Mesenchymal stem cell (in vitro differentiated cells and primary cell): ENCODE data around the gene ABLIM2.

ENCODE experiments used
- DNase-seq: peaks from one replicate; pipeline ENCODE4 v3.0.0-alpha.2; 2013
- H2AFZ ChIP-seq: one replicate; pipeline ENCODE4 v1.6.1; 2013; ENCODE audit warnings: low read depth, mild to moderate bottlenecking, control low read depth, inconsistent platforms, low read length, moderate library complexity
- H2AK5ac ChIP-seq: 2 replicates; pipeline ENCODE4 v1.6.1; 2013; ENCODE audit warnings: low read length, moderate library complexity, mild to moderate bottlenecking, inconsistent platforms; ENCODE audit not compliant: severe bottlenecking
- H2BK120ac ChIP-seq: one replicate; pipeline ENCODE4 v1.6.1; 2013; ENCODE audit warnings: low read depth, mild to moderate bottlenecking, inconsistent platforms, low read length, moderate library complexity
- H2BK12ac ChIP-seq, 2 experiments: one replicate each; pipeline ENCODE4 v1.6.1; 2013; ENCODE audit warnings: inconsistent platforms in 2 of 2, low read length in 2 of 2, mild to moderate bottlenecking in 2 of 2, moderate library complexity in 2 of 2, control low read depth in 1 of 2
- H2BK15ac ChIP-seq: one replicate; pipeline ENCODE4 v1.6.1; 2013; ENCODE audit warnings: mild to moderate bottlenecking, low read depth, inconsistent platforms; ENCODE audit not compliant: poor library complexity, severe bottlenecking
- H2BK5ac ChIP-seq: 2 replicates; pipeline ENCODE4 v1.6.1; 2013; ENCODE audit warnings: low read depth, mild to moderate bottlenecking, low read length, control low read depth, inconsistent platforms; ENCODE audit not compliant: poor library complexity, severe bottlenecking
- H3K14ac ChIP-seq, 2 experiments: one replicate each; pipeline ENCODE4 v1.6.1; 2013; ENCODE audit warnings: inconsistent platforms in 2 of 2, low read length in 2 of 2, control low read depth in 1 of 2, mild to moderate bottlenecking in 1 of 2, moderate library complexity in 1 of 2
- H3K18ac ChIP-seq, 2 experiments: one replicate each; pipeline ENCODE4 v1.6.1; 2013; ENCODE audit warnings: inconsistent platforms in 2 of 2, low read length in 2 of 2, control low read depth in 1 of 2, low read depth in 1 of 2, mild to moderate bottlenecking in 1 of 2
- H3K23ac ChIP-seq, 2 experiments: one replicate each; pipeline ENCODE4 v1.6.1; 2013; ENCODE audit warnings: inconsistent platforms in 2 of 2, low read length in 2 of 2, mild to moderate bottlenecking in 2 of 2, moderate library complexity in 2 of 2, control low read depth in 1 of 2
- H3K27ac ChIP-seq: 2 replicates; pipeline ENCODE4 v1.5.1; 2013; ENCODE audit warnings: mild to moderate bottlenecking, moderate library complexity, low read length, control low read depth, inconsistent platforms; ENCODE audit not compliant: poor library complexity, severe bottlenecking
- H3K27me3 ChIP-seq, 2 experiments: 2 replicates each; pipeline versions ENCODE4 v1.6.1 to v1.7.0; 2013; ENCODE audit warnings: low read length in 2 of 2, mild to moderate bottlenecking in 2 of 2, moderate library complexity in 2 of 2, control low read depth in 1 of 2, inconsistent platforms in 1 of 2; ENCODE audit not compliant: control insufficient read depth in 1 of 2, insufficient read depth in 1 of 2
- H3K36me3 ChIP-seq, 2 experiments: 2 replicates each; pipeline versions ENCODE4 v1.6.1 to v1.7.0; 2013; ENCODE audit warnings: low read length in 2 of 2, control low read depth in 1 of 2, inconsistent platforms in 1 of 2, low read depth in 1 of 2, mild to moderate bottlenecking in 1 of 2; ENCODE audit not compliant: insufficient read depth in 2 of 2, control insufficient read depth in 1 of 2
- H3K4ac ChIP-seq, 2 experiments: one replicate each; pipeline ENCODE4 v1.6.1; 2013; ENCODE audit warnings: inconsistent platforms in 2 of 2, low read length in 2 of 2, mild to moderate bottlenecking in 2 of 2, moderate library complexity in 2 of 2, control low read depth in 1 of 2, low read depth in 1 of 2
- H3K4me1 ChIP-seq: 2 replicates; pipeline ENCODE4 v1.6.1; 2013; ENCODE audit warnings: low read depth, low read length, control low read depth; ENCODE audit not compliant: control insufficient read depth, insufficient read depth
- H3K4me2 ChIP-seq: 2 replicates; pipeline ENCODE4 v1.6.1; 2013; ENCODE audit warnings: low read length, mild to moderate bottlenecking, inconsistent platforms; ENCODE audit not compliant: poor library complexity, severe bottlenecking
- H3K4me3 ChIP-seq, 2 experiments: 2 replicates each; pipeline versions ENCODE4 v1.5.1 to v1.7.0; 2013; ENCODE audit warnings: low read length in 2 of 2, mild to moderate bottlenecking in 2 of 2, control low read depth in 1 of 2, low read depth in 1 of 2; ENCODE audit not compliant: insufficient read depth in 1 of 2
- H3K79me1 ChIP-seq: replicated peaks from 2 replicates; pipeline ENCODE4 v1.6.1; 2013; ENCODE audit warnings: mild to moderate bottlenecking, control low read depth, low read length, inconsistent platforms; ENCODE audit not compliant: poor library complexity, severe bottlenecking
- H3K9ac ChIP-seq: 2 replicates; pipeline ENCODE4 v1.7.0; 2013; ENCODE audit warnings: mild to moderate bottlenecking, low read length, moderate library complexity
- H3K9me3 ChIP-seq: 2 replicates; pipeline ENCODE4 v1.7.0; 2013; ENCODE audit warnings: mild to moderate bottlenecking, low read length; ENCODE audit not compliant: control insufficient read depth
- H4K8ac ChIP-seq: one replicate; pipeline ENCODE4 v1.6.1; 2013; ENCODE audit warnings: inconsistent platforms, mild to moderate bottlenecking, low read length, moderate library complexity
- H4K91ac ChIP-seq: one replicate; pipeline ENCODE4 v1.6.1; 2013; ENCODE audit warnings: mild to moderate bottlenecking, low read length, inconsistent platforms
- WGBS: methylation state at CpG from one replicate; pipeline ENCODE4 v1.1.7; 2013; ENCODE audit warnings: mixed read lengths; 5-methylcytosine and 5-hydroxymethylcytosine counted together

ABLIM2 gene

GRCh38 chr4:8127051-8127826 lies 31.4 kb downstream of the ABLIM2 start:
- Histone ChIP-seq H2BK15ac (no peak overlapping the region), H3K9me3 (no peaks in the 10 kb centered on the region), H3K4me1 (peaks cover 1% of the 10 kb centered on the region), H3K14ac (no peak overlapping the region), H3K4ac (no peak overlapping the region), H3K27ac (no peak overlapping the region), H4K91ac (no peak overlapping the region), H3K36me3 (no peaks in the 10 kb centered on the region), H2BK5ac (no peak overlapping the region), H3K18ac (no peak overlapping the region), H3K79me1 (no peaks in the 10 kb centered on the region), H2BK120ac (no peak overlapping the region), H3K4me3 (no peak overlapping the region), H3K4me2 (no peak overlapping the region), H3K23ac (no peak overlapping the region), H2AFZ (no peak overlapping the region), H2BK12ac (no peak overlapping the region), H3K9ac (no peak overlapping the region), H2AK5ac (no peak overlapping the region), H4K8ac (no peak overlapping the region), H3K27me3 (peaks cover 52 to 91% of the 10 kb centered on the region in 2 experiments)
- WGBS: 94% methylated on average over 28 of the region's 29 CpGs
- DNase-seq: no peak

- H3K14ac ChIP-seq: peak overlapping the region in 1 of 2 experiments; percentile 30
- H2BK5ac ChIP-seq: no peak overlapping the region
- no peak overlapping the region for H3K9ac ChIP-seq
- peaks cover 1% of the 10 kb centered on the region for H3K4me1 ChIP-seq
- H4K91ac ChIP-seq: no peak overlapping the region
- peaks cover 59 to 93% of the 10 kb centered on the region in 2 experiments for H3K27me3 ChIP-seq
- H3K36me3 ChIP-seq: no peaks in the 10 kb centered on the region
- no peak overlapping the region for H3K27ac ChIP-seq
- no peak overlapping the region for H2BK12ac ChIP-seq
- H2AK5ac ChIP-seq: no peak overlapping the region
- H2BK15ac ChIP-seq: no peak overlapping the region
- H2AFZ ChIP-seq: no peak overlapping the region
- H3K18ac ChIP-seq: no peak overlapping the region
- H3K4me3 ChIP-seq: no peak overlapping the region
- H2BK120ac ChIP-seq: no peak overlapping the region
- H3K4me2 ChIP-seq: no peak overlapping the region
- H3K9me3 ChIP-seq: no peaks in the 10 kb centered on the region
- no peaks in the 10 kb centered on the region for H3K79me1 ChIP-seq
- 88% methylated on average over 13 of the region's 13 CpGs for WGBS
- no peak for DNase-seq
- H4K8ac ChIP-seq: no peak overlapping the region
- no peak overlapping the region for H3K23ac ChIP-seq
- H3K4ac ChIP-seq: no peak overlapping the region
Measured at GRCh38 chr4:8126523-8126922, 32.1 kb downstream of the ABLIM2 start.

- Histone ChIP-seq H2BK120ac (no peak overlapping the region), H3K27ac (no peak overlapping the region), H3K9me3 (no peaks in the 10 kb centered on the region), H3K23ac (no peak overlapping the region), H3K79me1 (no peaks in the 10 kb centered on the region), H2AFZ (no peak overlapping the region), H4K8ac (no peak overlapping the region), H2BK12ac (no peak overlapping the region), H3K36me3 (no peaks in the 10 kb centered on the region), H3K27me3 (peaks cover 59 to 91% of the 10 kb centered on the region in 2 experiments), H4K91ac (no peak overlapping the region), H3K4ac (no peak overlapping the region), H2AK5ac (no peak overlapping the region), H3K4me2 (no peak overlapping the region), H2BK15ac (no peak overlapping the region), H3K9ac (no peak overlapping the region), H2BK5ac (no peak overlapping the region), H3K4me3 (no peak overlapping the region), H3K18ac (no peak overlapping the region), H3K4me1 (peaks cover 1% of the 10 kb centered on the region), H3K14ac (no peak overlapping the region)
- WGBS: 90% methylated on average over 20 of the region's 20 CpGs
- no peak for DNase-seq
Measured at GRCh38 chr4:8125526-8126056, 33.0 kb downstream of the ABLIM2 start.

GRCh38 chr4:8123870-8124269 lies 34.7 kb downstream of the ABLIM2 start:
- Histone ChIP-seq H2BK12ac (no peak overlapping the region), H2BK120ac (no peak overlapping the region), H2AFZ (no peak overlapping the region), H4K8ac (no peak overlapping the region), H2BK5ac (no peak overlapping the region), H3K4ac (no peak overlapping the region), H3K14ac (no peak overlapping the region), H3K4me3 (no peak overlapping the region), H3K27me3 (peaks cover 58 to 89% of the 10 kb centered on the region in 2 experiments), H3K27ac (no peak overlapping the region), H3K23ac (no peak overlapping the region), H3K79me1 (no peaks in the 10 kb centered on the region), H3K4me1 (peaks cover 1% of the 10 kb centered on the region), H2BK15ac (no peak overlapping the region), H2AK5ac (no peak overlapping the region), H3K9me3 (no peaks in the 10 kb centered on the region), H3K18ac (no peak overlapping the region), H3K9ac (no peak overlapping the region), H4K91ac (no peak overlapping the region), H3K4me2 (no peak overlapping the region), H3K36me3 (no peaks in the 10 kb centered on the region)
- WGBS: 88% methylated on average over 5 of the region's 5 CpGs
- no peak for DNase-seq
